ENCODE data around the gene KCNA3. TPM values are rescaled to one million over a fixed set of nuclear protein-coding genes. Genes with fewer than 3 reads are reported as not detected.
A peak's percentile ranks its signal among the peaks of the same experiment; 100 is the strongest.

KCNA3 gene
- polyA plus RNA-seq (2013, experiment 1 of 2; ENCODE audit: insufficient read length): 0.05 TPM
- polyA plus RNA-seq (2013, experiment 2 of 2; ENCODE audit: insufficient read length): 0.09 TPM

- peak; percentile 5 for DNase-seq
Measured at GRCh38 chr1:110674337-110675059, at the start of gene KCNA3. Gene KCNA3, minus strand, starts transcription at chr1:110674940. Its CDS starts 131 bp downstream, at chr1:110674809.

GRCh38 chr1:110722807-110723206 is 48.1 kb upstream of the KCNA3 start:
- DNase-seq: no peak

GRCh38 chr1:110719908-110720307 is 45.2 kb upstream of the KCNA3 start:
- DNase-seq: no peak

GRCh38 chr1:110718452-110718851 is 43.7 kb upstream of the KCNA3 start:
- no peak for DNase-seq

GRCh38 chr1:110717179-110717578 is 42.4 kb upstream of the KCNA3 start:
- no peak for DNase-seq

- no peak for DNase-seq
Measured at GRCh38 chr1:110714374-110714995, 39.7 kb upstream of the KCNA3 start.

- DNase-seq: no peak
Measured at GRCh38 chr1:110713221-110713620, 38.5 kb upstream of the KCNA3 start.

- DNase-seq: no peak
Measured at GRCh38 chr1:110710314-110710713, 35.6 kb upstream of the KCNA3 start.

- no peak for DNase-seq
Measured at GRCh38 chr1:110708974-110709440, 34.3 kb upstream of the KCNA3 start.

- DNase-seq: no peak
Measured at GRCh38 chr1:110707232-110707631, 32.5 kb upstream of the KCNA3 start.

GRCh38 chr1:110706621-110707020 is 31.9 kb upstream of the KCNA3 start:
- no peak for DNase-seq

- DNase-seq: no peak
Measured at GRCh38 chr1:110702260-110702659, 27.5 kb upstream of the KCNA3 start.

- DNase-seq: no peak
Measured at GRCh38 chr1:110700767-110701166, 26.0 kb upstream of the KCNA3 start.

GRCh38 chr1:110697606-110698005 is 22.9 kb upstream of the KCNA3 start:
- no peak for DNase-seq

GRCh38 chr1:110696818-110697217 is 22.1 kb upstream of the KCNA3 start:
- no peak for DNase-seq

GRCh38 chr1:110690709-110691365 is 16.1 kb upstream of the KCNA3 start:
- no peak for DNase-seq

- DNase-seq: no peak
Measured at GRCh38 chr1:110689868-110690267, 15.1 kb upstream of the KCNA3 start.

GRCh38 chr1:110688514-110688913 is 13.8 kb upstream of the KCNA3 start:
- DNase-seq: no peak

- peak; percentile 45 for DNase-seq
Measured at GRCh38 chr1:110687250-110687649, 12.5 kb upstream of the KCNA3 start.

- DNase-seq: no peak
Measured at GRCh38 chr1:110686188-110686587, 11.4 kb upstream of the KCNA3 start.

GRCh38 chr1:110684491-110684890 is 9.8 kb upstream of the KCNA3 start:
- DNase-seq: no peak

GRCh38 chr1:110682898-110683297 is 8.2 kb upstream of the KCNA3 start:
- no peak for DNase-seq

GRCh38 chr1:110680036-110680735 is 5.4 kb upstream of the KCNA3 start:
- no peak for DNase-seq

Measured in fibroblast of skin of abdomen (primary cell).